Naive thymus-derived CD4-positive, alpha-beta T cell (primary cell): ENCODE data around the gene MED13L. TPM values are rescaled to one million over a fixed set of nuclear protein-coding genes. Genes with fewer than 3 reads are reported as not detected.

ENCODE experiments used
- ATAC-seq: fragments of 150-1000 bp; cut with Tn5 transposase; 2 replicates; pipeline ENCODE4 v1.10.0; 2021; ENCODE audit warnings: mild to moderate bottlenecking, moderate library complexity
- CTCF ChIA-PET: fragments of 350-600 bp; sonication (Branson Sonifier 250); formaldehyde crosslinking; loops from one replicate; lab custom pipeline; 2021; ENCODE audit warnings: antibody characterized with exemption; lab: Charles Lee
- POLR2A ChIA-PET: fragments of 350-600 bp; sonication (Branson Sonifier 250); formaldehyde crosslinking; loops from one replicate; lab custom pipeline; 2021; ENCODE audit warnings: antibody characterized with exemption, inconsistent platforms; lab: Charles Lee
- DNase-seq, 9 donors: peaks; one replicate each; pipeline versions ENCODE4 v3.0.0 to v3.0.0-alpha.2; 2020 to 2022; ENCODE audit warnings: mixed read lengths in 1 of 9
- H3K27ac ChIP-seq: one replicate; pipeline ENCODE4 v1.7.0; 2013; ENCODE audit warnings: mild to moderate bottlenecking, low read depth, low read length, moderate library complexity
- H3K27me3 ChIP-seq, 2 donors: one replicate each; pipeline ENCODE4 v1.7.0; 2013; ENCODE audit warnings: low read length in 2 of 2, mild to moderate bottlenecking in 2 of 2, moderate library complexity in 2 of 2; ENCODE audit not compliant: control insufficient read depth in 2 of 2, insufficient read depth in 2 of 2
- H3K36me3 ChIP-seq, 3 experiments: 1 replicate in 2 of 3; 2 replicates in 1 of 3; pipeline ENCODE4 v1.7.0; 2013; ENCODE audit warnings: low read length in 3 of 3, mild to moderate bottlenecking in 3 of 3, moderate library complexity in 1 of 3; ENCODE audit not compliant: insufficient read depth in 3 of 3, control insufficient read depth in 2 of 3
- H3K4me1 ChIP-seq, 2 donors: one replicate each; pipeline ENCODE4 v1.7.0; 2013; ENCODE audit warnings: low read length in 2 of 2, mild to moderate bottlenecking in 2 of 2, moderate library complexity in 1 of 2; ENCODE audit not compliant: control insufficient read depth in 2 of 2, insufficient read depth in 2 of 2
- H3K4me3 ChIP-seq: 2 replicates; pipeline ENCODE4 v1.7.0; 2013; ENCODE audit warnings: mild to moderate bottlenecking, low read length
- H3K9me3 ChIP-seq, 3 experiments: 1 replicate in 2 of 3; 2 replicates in 1 of 3; pipeline ENCODE4 v1.7.0; 2013; ENCODE audit warnings: low read length in 3 of 3; ENCODE audit not compliant: control insufficient read depth in 2 of 3
- H3K27ac Mint-ChIP-seq, 9 donors: one replicate each; pipeline ENCODE4 v1.8.0; 2020 to 2022; ENCODE audit warnings: mixed read lengths in 9 of 9, mild to moderate bottlenecking in 8 of 9, moderate library complexity in 5 of 9, inconsistent platforms in 2 of 9
- H3K27me3 Mint-ChIP-seq, 5 donors: one replicate each; pipeline ENCODE4 v1.8.0; 2021 to 2022; ENCODE audit warnings: mixed read lengths in 5 of 5, mild to moderate bottlenecking in 1 of 5
- H3K36me3 Mint-ChIP-seq, 5 donors: one replicate each; pipeline ENCODE4 v1.8.0; 2020 to 2022; ENCODE audit warnings: mixed read lengths in 5 of 5, mild to moderate bottlenecking in 3 of 5, inconsistent platforms in 1 of 5
- H3K4me1 Mint-ChIP-seq, 7 donors: one replicate each; pipeline ENCODE4 v1.8.0; 2020 to 2022; ENCODE audit warnings: mixed read lengths in 7 of 7, mild to moderate bottlenecking in 3 of 7, inconsistent platforms in 1 of 7
- H3K4me3 Mint-ChIP-seq, 10 donors: one replicate each; pipeline ENCODE4 v1.8.0; 2020 to 2022; ENCODE audit warnings: mild to moderate bottlenecking in 10 of 10, mixed read lengths in 10 of 10, moderate library complexity in 6 of 10, inconsistent platforms in 2 of 10
- H3K9me3 Mint-ChIP-seq, 11 donors: one replicate each; pipeline ENCODE4 v1.8.0; 2020 to 2022; ENCODE audit warnings: mixed read lengths in 11 of 11, mild to moderate bottlenecking in 4 of 11, inconsistent platforms in 1 of 11, moderate library complexity in 1 of 11
- intact Hi-C, 2 donors: fragments of 100-400 bp; cut with micrococcal nuclease; formaldehyde crosslinking; loops; one replicate each; pipeline ENCODE4 v1.15.1; 2023
- microRNA-seq: library from miRNA; unstranded; fragments of <30 nt; microRNA quantifications from one replicate; pipeline ENCODE4 v1.2.0, GENCODE V29; 2022; ENCODE audit warnings: borderline microRNAs expressed
- polyA plus RNA-seq, 2 donors: library from polyadenylated mRNA; unstranded; fragments of 300-500 nt; fragmentation: Illumina TruSeq; gene quantifications; one replicate each; pipeline ENCODE4 v1.2.3, GENCODE V29; 2021
- total RNA-seq, 6 experiments: library from RNA in 5 of 6; stranded (reverse) in 5 of 6; gene quantifications; 1 replicate in 5 of 6; 2 replicates in 1 of 6; pipeline ENCODE4 v1.2.3 and lab custom pipeline; 2021 to 2026

The MED13L gene
- total and polyA plus RNA-seq, 7 experiments from 2014 or later: 8.3 to 283 (median 155) TPM

- Mint-ChIP-seq H3K36me3 (no peaks in the 10 kb centered on the region), H3K27ac (no peak overlapping the region), H3K4me1 (peaks cover 0 to under 1% (median 0%) of the 10 kb centered on the region in 7 donors), H3K4me3 (no peak overlapping the region), H3K27me3 (peaks cover 20 to 44% (median 34%) of the 10 kb centered on the region in 5 donors), H3K9me3 (no peaks in the 10 kb centered on the region)
- H3K27me3 ChIP-seq: no peaks in the 10 kb centered on the region
- H3K4me3 ChIP-seq: no peak overlapping the region
- POLR2A ChIA-PET: no interaction called here
- DNase-seq (no peak), ATAC-seq (no peak)
- CTCF ChIA-PET: no interaction called here
- H3K27ac ChIP-seq: no peak overlapping the region
- intact Hi-C loops: no loop called here
- no peaks in the 10 kb centered on the region for H3K9me3 ChIP-seq
- H3K36me3 ChIP-seq: no peaks in the 10 kb centered on the region
- no peaks in the 10 kb centered on the region for H3K4me1 ChIP-seq
These were observed 366.1 kb downstream of the MED13L start for GRCh38 chr12:115911360-115911759.

GRCh38 chr12:115910057-115910456, 367.4 kb downstream of the MED13L start:
- H3K36me3 ChIP-seq: no peaks in the 10 kb centered on the region
- no peak overlapping the region for H3K4me3 Mint-ChIP-seq
- CTCF ChIA-PET: no interaction called here
- no peaks in the 10 kb centered on the region for H3K27me3 ChIP-seq
- no peak for ATAC-seq
- H3K9me3 Mint-ChIP-seq: no peaks in the 10 kb centered on the region
- H3K4me1 ChIP-seq: no peaks in the 10 kb centered on the region
- POLR2A ChIA-PET: interaction anchor here (0.6 kb wide), 1 partner anchor 32 kb away, joined by 3 read pairs; no protein-coding TSS in a partner anchor
- H3K36me3 Mint-ChIP-seq: no peaks in the 10 kb centered on the region
- peaks cover 9 to 43% (median 31%) of the 10 kb centered on the region in 5 donors for H3K27me3 Mint-ChIP-seq
- H3K27ac ChIP-seq: no peak overlapping the region
- no peak overlapping the region for H3K27ac Mint-ChIP-seq
- no peak overlapping the region for H3K4me3 ChIP-seq
- DNase-seq: no peak
- no peaks in the 10 kb centered on the region for H3K4me1 Mint-ChIP-seq
- H3K9me3 ChIP-seq: no peaks in the 10 kb centered on the region
- intact Hi-C loops: no loop called here

Small RNAs within 50 kb of the gene (microRNA-seq; reads per million reads assigned to microRNA genes)
- not detected for gene MIR620
